Measurements from ENCODE around the gene INPP5A. TPM values are rescaled to one million over a fixed set of nuclear protein-coding genes. Genes with fewer than 3 reads are reported as not detected.
"Not testable (repeated sequence)": the region's sequence is repeated elsewhere in the genome, so short reads cannot be mapped to it uniquely, and the experiment has no call there.

Gene INPP5A
- total RNA-seq, 1 donor from 2014 or later = 20.9 TPM

DNA sequence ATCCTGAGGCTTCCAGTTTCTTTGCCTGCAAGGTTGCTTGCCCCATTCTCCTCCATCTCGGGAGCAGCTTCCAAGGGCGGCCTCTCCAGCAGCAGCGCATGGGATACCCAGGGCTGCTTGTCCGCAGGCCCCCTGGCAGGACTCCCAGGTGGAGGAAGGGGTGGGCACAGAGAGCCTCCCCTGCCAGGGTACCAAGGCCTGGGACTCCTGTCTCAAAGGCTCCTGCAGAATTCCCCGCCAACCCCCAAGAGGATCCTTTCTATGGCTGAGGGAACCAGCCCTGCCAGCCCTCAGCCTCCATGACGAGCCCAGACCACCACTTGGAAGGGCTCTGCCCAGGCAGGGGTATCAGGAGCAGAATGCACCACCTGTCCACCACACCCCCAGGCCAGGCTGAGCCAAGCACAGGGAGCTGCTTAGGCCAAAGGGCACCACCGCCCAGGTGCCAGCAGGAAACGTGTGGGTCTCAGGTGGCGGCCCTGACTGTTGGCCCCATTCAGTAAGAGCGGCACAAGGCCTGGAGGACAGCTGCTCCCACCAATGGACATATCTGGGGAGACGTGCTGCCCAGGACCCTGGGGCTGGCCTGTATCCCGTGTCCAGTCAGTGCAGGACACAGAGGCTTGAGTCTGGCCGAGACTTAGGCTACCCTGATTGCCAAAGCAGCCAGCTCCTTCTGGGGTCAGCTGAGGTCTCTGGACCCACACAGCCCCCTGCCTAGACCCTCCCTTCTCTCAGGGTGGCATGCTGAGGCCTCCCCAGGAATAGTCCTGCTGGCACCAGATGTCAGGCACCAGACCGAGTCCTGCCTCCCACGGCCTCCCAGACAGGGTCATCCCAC lies 33.8 kb upstream of the INPP5A start:
- no peak for DNase-seq (ENCODE audit: low read depth in 2 of 2)

DNA sequence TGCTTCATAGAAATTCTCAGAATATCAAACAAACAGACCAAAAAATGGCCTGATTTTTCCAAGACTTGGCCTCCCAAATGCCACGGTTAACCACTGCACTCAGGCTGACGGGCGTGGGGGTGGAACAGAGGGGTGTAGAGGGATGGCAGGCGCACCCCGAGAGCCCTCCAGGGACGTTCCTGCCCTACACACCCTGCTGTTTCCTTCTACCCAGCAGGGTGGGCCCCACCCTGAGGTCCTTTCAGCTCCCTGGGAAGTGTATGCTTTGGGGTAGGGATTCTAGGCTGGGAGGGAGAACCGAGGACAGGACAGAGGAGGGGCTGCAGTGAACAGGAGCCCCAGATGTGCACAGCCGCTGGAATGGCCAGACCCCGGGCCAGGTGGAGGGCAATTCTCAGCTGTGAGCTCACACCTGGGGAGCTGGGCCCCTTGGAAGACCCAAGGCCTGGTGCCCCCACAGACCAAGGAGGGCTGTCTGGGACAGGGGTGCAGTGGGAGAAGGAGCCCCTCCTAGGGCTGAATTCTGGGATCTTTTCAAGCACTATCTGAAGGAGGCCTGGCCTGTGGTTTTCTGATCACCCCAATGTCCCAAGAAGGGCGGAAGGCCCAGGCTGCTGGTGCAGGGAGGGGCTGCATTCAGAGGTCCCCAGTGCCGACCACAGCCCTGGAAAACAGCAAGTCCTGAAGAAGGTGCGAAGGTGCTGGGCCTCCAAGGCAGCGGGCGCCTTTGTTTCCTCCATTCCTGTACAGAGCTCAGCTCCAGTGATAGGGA lies 32.9 kb upstream of the INPP5A start:
- no peak for DNase-seq (ENCODE audit: low read depth in 2 of 2)

DNA sequence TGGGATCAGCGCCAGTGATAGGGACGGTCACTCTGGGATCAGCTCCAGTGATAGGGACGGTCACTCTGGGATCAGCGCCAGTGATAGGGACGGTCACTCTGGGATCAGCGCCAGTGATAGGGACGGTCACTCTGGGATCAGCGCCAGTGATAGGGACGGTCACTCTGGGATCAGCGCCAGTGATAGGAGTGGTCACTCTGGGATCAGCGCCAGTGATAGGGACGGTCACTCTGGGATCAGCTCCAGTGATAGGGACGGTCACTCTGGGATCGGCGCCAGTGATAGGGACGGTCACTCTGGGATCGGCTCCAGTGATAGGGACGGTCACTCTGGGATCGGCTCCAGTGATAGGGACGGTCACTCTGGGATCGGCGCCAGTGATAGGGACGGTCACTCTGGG lies 32.0 kb upstream of the INPP5A start:
- not testable (repeated sequence) for DNase-seq (ENCODE audit: low read depth in 2 of 2)

DNA sequence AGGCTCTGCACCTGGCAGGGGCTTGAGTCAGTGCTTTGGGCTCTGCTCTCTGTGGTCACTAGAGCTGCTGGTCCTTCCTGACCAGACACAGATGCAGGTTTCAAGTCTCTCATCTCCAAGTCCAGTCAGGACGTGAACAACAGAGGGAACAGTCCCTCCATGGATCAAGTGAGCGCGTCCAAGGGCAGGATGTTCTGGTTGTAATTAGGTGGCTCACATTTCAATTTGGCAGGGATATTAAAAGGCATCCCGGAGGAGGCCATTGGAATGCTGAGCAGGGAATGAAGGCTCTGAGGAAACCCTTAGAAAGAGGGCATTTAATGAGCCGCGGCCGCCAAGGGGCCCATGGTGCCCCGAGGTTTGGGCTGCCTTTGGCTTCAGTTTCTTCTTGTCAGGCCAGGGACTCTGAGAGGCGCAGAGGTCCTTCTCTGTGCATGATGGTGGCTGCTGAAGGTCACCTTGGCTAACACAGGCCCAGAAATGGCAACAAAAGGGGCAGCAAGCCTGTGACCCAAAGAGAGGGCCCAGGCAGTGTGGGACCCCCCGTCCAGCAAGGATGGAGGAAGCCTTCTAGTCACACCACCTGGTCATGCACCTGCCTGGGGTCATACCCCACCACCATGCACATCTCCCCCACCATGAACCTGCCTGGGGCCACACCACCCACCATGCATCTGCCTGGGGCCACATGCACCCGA lies 30.7 kb upstream of the INPP5A start:
- DNase-seq (ENCODE audit: low read depth in 2 of 2) = no peak

DNA sequence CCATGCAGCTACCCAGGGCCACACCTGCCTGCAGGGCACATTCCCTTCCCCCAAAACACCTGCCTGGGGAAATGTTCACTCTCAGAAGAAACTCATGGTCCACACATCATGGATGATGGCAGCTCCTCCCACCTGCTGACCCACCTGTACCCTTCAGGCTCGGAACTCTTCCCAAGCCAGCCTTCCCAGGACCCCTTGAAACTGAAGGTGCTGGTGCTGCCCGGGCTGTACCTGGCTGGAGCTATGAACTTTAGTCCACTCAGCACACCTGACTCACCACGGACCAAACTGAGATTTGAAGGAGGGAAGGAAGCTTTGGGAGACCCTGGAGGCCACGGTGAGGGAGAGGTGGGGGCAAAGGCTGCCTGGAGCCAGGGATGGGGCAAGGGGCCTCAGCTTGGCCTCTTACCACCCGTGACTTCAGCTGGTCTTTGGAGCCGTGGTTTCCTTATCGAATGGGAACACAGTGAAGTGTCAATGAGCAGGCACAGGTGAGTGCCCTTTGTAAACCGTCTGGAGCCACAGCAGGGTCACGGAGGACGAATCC lies 30.1 kb upstream of the INPP5A start:
- no peak for DNase-seq (ENCODE audit: low read depth in 2 of 2)

DNA sequence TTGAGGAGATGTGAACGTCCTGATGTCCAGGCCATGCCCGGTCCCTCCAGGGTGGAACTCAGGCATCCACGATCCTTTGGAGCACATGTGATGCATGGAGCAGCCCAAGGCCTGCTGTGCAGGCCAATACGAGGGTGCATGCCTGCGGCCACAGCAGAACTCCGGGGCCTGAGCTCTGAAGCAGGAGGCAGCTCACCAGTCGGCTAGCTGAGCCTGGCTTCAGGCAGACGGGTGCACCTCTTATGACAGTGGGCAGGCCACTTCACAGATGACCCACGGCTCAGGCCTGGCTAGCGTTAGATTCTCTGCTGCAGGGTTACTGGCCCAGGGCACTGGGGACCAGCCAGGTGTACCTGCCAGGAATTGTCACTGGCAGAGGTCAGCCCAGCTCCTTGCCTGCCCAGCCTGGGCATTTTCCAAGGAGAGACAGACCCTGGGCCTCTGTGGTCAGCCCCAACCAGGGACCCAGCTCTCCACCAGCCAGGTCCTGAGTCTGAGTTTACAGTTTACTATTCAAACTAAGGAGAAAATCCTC lies 29.6 kb upstream of the INPP5A start:
- DNase-seq (ENCODE audit: low read depth in 2 of 2) = no peak

DNA sequence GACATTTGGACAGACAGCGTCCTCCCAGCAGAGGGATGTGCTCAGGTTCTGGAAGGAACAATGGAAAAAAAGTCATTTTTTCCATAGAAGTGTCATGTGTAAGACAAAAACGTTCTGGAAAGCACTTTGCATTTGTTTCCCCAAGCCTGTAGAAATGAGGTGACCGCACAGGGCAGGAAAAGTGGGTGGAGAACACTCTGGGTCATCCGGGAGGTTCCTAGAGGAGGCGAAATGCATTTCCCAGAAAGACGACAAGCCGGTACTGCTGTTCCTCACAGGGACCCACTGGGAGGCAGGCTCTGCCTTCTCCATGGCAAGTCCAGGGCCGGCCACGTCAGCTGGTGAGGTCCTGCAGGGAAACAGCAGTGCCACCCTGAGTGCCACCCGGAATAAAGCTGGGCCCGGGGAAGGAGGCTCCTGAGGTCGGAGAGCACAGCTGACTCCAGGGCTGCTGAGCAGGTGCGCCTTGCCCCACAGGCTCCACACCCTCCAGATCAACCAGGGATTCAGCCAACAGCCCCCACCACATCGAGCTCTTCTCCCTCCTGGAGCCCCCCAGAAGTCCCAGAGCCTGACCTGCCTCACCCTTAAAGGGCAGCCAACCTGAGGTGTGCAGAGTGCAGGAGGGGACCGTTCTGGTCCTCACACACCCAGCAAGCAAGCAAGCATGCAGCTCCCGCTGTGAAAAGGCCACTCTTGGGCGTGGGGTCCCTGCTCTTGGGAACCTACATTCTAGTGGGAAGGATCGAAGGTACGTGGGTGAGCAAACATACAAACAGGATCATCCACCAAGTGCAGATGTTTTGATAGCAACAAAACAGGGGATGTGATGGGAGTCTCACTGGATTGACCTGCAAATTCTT lies 28.8 kb upstream of the INPP5A start:
- peak; percentile 5 to 21 for DNase-seq (ENCODE audit: low read depth in 2 of 2)

DNA sequence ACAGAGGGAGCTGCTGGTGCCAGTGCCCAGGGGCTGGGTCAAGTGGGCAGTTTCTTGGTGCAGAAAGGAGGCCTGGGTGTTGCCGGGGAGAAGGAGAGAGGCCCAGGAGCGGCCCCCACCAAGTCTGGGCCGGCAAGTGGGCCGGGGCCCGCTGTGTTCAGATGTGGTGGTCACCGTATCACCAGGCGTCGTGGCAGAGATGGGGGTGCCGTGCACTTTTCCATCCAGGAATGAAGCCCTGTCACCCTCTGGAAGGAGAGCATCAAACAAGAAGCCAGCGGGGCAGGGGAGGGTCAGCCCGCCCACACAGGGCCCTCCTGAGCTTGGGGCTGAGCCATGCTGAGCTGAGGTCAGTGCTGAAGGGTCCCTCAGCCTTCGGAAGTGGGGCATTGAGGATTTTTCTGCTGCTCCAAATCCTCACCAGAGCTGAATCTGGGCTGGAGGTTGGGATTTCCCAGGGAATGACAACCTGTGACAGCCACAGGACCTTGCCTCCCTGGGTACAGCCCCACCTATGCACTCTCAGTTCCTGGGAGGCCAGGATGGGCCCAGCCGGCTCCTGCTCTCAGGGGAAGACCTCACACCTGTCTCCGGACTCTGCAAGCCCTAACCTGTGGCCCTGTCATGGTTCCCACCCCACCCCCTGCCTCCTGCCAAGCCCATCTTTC lies 27.9 kb upstream of the INPP5A start:
- DNase-seq (ENCODE audit: low read depth in 2 of 2) = no peak

DNA sequence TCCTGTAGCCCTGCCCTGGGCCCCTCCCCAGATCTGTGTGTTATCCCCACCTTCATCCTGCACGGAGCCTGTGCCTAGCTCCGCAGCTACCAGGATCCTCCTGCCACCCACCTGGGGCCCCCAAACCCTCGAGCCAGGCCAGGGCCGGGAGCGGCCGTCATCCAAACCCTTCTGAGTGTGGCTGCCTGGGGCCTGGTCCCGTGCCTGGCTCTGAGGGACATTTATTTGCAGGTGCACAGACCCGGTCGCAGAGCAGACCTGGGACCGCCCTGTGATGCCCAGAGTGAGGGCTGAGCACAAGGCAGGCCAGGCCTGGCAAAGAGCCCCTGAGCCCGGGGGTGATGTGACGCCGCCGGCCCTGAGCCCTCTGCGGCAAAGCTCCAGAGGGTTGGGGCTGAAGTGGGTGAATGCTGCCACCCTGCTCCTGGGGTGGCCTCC lies 27.4 kb upstream of the INPP5A start:
- no peak for DNase-seq (ENCODE audit: low read depth in 2 of 2)

DNA sequence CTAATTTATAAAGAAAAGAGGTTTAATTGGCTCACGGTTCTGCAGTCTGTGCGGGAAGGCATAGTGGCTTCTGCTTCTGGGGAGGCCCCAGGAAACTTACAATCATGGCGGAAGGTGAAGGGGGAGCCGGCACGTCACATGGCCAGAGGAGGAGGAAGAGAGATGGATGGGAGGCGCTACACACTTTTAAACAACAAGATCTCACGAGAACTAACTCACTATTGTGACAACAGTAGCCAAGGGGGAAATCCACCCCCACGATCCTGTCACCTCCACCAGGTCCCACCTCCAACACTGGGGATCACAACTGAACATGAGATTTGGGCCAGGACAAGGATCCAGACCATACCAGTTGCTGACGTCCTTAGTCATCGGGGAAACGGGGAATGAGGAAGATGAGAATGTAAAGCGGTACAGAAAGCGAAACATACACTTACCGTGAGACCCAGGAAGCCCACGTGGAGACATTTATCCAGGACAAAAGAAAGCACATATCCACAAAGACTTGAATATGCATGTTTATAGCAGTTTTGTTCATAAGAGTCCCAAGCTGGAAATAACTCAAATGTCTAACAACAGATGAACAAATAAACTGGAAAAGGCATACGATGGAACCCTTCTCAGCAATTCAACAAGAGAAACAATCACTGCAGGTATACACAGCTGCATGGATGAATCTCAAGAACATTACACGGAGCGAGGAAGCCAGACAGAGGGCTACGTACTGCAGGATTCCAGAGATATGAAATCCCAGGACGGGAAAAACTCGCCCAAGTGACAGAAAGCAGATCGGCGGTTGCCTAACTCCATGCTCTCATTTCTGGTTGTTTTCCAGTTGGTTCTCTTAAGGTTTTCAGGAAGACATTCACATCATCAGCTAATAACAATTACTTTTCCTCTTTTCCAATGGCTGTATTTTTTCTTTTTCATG lies 26.2 kb upstream of the INPP5A start:
- no peak for DNase-seq (ENCODE audit: low read depth in 2 of 2)

DNA sequence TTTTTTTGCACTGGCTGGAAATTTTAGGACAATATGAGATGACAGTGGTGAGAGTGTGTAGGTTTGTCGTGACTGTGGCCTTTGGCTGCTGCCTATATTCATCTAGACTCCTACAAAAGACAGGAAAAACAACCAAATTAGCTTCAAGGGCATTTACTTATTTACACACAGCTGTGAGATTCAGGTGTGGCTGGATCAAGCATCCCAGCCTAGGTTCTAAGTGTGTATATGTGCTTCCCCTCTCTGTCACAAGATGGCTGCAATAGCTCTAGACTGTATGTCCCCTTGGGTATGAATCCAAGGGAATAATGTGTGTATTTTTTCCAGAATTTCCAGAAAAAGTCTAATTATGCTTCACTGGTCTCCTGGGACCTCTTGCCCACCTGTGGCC lies 25.5 kb upstream of the INPP5A start:
- no peak for DNase-seq (ENCODE audit: low read depth in 2 of 2)

DNA sequence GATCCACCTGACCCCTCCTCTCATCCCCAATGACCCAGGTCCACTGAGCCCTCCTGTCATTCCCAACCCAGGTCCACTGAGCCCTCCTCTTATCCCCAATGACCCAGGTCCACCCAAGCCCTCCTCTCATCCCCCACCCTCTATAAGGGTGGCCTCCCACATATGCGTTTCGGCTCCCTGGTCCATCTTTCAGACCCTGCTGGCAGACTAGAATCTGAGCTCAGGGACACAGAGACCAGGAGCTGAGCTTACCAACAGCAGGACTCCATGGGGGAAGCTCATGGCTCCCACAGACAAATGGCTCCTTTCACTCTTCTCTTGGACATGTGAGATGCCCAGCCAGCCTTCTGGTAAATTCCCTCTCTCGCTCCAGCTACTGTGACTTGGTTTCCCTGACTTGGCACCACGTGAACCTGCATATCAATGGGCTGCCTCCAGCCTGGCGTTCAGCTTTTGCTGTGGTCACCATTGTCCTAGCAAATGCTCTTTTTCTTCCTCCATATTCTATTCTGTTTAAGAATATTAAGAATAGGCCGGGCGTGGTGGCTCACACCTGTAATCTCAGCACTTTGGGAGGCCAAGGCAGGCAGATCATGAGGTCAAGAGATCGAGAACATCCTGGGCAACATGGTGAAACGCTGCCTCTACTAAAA lies 24.8 kb upstream of the INPP5A start:
- DNase-seq (ENCODE audit: low read depth in 2 of 2) = no peak

DNA sequence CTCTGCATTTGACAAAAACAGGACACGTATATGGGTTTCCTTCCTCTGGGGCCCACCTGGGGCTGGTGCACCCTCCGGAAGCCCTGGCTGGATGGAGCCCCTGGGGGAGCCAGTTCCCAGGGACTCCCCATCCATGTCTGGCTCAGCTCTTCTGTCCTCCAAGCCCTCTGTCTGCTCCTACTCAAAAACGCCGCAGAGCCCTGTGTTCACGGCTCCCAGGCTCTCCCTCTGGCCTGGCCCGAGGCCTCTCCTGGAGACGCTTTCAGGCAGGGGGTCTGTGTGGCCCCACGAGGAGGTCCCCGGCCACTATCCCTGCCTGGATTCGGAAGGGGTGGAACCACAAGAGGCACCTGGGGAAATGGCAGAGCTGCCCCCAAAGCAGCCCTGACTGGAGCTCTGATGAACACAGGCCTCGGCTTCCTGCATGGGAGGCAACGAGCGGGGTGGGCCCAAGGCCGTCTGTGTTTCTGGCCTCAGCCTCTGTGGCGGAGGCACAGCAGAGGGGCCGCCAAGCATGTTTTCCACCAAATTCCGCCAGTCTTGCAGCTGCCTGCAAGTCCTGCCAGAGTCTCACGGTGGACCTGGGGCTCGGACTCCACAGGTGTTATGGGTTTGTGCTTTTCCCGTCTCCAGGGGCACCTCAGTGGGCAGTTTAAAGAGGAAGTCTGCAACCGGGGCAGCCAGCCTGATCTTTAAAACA lies 22.6 kb upstream of the INPP5A start:
- no peak for DNase-seq (ENCODE audit: low read depth in 2 of 2)

DNA sequence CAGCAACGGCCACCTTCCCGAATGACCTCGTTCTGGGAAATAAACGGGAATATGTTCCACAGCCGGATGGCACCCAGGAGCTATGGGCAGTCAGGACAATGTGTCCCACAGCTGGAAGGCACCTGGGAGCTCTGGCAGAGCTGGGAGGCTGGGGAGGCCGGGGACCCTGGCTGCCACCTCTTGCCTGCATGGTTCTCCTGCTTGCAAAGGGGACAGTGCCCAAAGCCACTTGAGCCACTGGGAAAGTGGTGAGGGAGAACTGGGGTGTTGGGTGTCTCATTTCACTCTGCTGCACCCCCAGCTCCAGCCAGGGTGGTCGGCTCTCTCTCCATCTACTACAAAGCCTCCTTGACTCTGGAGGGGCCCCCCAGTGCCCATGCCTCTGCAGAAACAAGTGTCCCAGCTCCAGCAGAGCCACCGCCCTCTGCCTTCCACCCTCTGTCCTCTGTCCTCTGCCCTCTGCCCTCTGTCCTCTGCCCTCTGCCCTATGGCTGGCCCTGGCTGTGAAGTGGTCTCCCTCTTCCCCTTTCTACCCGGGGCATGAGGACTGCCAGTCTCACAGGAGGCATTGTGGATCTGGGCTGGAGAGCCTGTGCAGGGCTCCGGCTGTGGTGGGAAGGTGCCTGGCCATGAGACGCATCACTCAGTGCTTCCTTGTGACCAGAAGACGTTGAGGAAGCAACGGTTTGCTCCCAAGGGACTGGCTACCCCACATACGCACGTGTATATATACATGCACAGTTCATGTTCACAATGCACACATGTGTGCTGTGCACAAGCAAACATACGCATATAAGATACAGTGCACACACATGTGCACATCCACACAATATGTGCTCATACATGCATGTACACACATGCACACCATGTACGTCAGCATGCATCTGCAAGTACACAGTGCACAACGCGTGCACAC lies 21.5 kb upstream of the INPP5A start:
- DNase-seq (ENCODE audit: low read depth in 2 of 2) = no peak

DNA sequence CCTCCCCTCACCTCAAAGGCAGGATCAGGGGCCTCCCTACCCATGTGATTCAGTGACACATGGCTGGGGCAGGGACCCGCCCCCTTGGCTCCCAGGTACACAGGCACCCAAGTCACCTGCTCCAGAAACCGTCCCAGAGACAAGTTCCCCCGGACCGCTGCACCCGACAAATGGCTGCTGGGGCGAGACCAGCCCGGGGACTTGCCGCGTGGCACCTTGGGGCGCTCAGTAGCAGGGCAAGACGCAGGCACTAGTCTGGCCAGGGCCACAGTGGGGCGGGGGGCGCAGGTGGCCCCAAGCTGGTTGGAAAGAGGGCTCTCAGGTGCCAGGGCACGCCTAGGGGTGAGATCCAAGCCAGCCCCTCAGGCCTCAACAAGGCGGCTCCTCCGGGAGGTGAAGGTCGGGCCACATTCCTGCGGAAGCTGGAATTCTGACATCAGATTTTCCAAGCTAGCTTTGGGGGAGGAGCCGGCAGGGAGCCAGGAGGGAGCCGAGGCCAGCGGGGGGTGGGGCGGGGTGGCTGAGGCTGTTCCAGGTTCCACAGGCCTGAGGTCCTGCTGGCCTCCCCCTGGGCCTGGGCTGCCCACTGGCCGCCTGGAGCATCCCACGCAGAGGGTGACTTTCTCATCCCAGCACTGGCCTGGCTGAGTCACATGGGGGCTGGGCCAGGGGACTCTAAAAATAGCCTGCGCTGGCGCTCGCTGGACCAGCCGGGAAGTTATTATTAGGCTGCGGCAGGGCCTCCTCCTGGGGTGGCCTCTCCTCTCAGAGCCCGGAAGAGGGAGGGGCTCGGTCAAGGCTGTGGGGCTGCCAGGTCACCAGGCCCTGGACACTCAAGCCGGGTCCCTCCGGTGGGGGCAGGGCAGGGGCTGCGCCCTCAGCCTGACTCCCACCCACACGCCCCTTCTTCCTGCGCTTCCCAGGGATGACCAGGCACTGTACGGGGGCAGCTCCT lies 20.5 kb upstream of the INPP5A start:
- peak; percentile 69 to 76 for DNase-seq (ENCODE audit: low read depth in 2 of 2)
